GM21447 (cell line): ENCODE measurements around the gene BRD1.
"Not testable (repeated sequence)": the region's sequence is repeated elsewhere in the genome, so short reads cannot be mapped to it uniquely, and the experiment has no call there.

Source experiments
- ATAC-seq: cut with Tn5 transposase; IDR thresholded peaks from one replicate; pipeline ENCODE4 v1.9.1; 2021; ENCODE audit not compliant: unreplicated experiment

Gene BRD1

GRCh38 chr22:49827271-49827852, 311 bp downstream of the BRD1 start:
- ATAC-seq, result no peak

- no peak for ATAC-seq
Measured at GRCh38 chr22:49826603-49827270, 936 bp downstream of the BRD1 start.

DNA sequence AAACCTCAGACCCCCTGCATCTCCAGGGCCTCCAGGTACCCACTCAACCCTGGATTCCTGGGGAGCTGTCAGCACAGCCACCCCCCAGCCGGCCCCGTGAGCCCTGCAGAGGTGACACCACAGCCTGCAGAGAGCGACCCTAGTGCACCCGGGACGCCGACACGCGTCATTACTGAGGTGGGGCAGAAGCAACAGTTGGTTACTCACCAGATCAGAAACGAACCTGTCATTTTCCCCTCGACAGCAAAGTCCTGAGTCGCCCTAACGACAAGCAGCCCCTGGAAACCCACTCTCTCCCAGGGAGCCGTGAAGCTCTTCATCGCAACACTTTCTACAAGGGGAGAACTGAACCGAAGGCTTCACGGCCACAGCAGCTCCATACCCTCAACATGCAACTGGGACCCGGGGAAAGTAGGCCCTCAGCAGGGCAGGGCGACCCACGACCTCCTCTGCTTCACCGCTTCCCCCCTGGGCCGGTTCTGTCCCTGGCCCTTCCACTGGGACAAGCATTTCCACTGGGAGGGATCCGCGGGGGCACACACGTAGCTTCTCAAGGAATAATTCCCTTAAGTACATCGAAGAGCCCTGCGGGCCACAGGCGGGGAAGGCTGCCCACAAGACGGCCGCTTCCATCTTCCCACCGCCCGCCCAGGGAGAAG, 1.6 kb downstream of the BRD1 start:
- ATAC-seq, result no peak

DNA sequence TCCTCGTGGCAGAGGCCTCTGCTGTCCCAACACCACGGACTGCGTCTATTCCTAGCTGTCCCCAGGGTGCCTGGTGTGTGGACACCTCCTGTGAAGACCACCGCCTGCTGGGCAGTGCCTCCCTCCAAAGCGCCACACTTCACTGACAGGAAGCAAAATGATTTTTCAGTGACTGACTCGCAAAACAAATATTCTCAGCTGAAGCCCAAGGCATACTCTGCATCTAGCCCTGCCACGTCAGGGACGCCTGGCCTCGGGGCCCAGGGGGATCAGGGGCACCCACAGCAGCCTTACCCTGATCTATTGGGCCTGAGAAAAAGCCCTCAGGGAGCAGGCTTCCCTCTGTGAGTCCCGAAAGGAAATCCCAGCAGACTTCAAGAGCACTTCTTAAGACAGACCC, 2.2 kb downstream of the BRD1 start:
- no peak for ATAC-seq

- ATAC-seq, result no peak
Measured at GRCh38 chr22:49824936-49825335, 2.7 kb downstream of the BRD1 start.

DNA sequence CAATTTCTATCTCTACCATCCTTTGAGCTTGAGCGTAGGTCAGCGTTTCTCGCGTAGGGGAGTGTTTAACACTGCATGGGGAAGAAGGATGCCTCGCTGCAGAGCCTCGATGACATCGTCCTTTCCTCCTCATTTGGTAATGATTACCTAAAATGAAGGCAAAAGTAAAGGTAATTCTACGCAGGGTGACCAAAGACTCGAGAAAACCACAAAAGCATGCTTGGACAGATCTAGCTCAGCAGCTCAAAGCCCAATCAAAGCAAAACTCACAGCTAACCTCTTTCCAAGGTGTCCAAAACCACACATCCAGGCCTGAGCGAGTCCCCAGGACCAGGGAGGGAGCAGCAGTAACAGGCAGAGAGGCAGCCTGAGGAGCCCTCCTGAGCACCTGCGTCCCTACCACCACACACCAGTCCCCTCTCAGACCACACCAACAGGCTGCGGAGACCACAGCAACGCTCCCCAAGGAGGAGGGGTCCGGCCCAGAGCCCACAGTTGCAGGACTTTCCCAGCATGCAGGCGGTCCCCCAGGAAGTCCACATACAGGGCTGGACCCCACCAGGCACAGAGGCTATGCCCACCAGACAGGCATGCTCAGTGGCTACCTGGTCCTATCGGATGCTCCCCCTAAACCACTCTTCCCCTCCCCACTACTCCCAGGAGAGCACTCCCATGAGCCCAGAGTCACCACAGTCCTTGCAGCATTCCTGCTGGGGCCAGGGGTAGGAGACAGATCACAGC, 3.3 kb downstream of the BRD1 start:
- no peak for ATAC-seq

GRCh38 chr22:49823289-49824045, 4.2 kb downstream of the BRD1 start:
- no peak for ATAC-seq

- not testable (repeated sequence) for ATAC-seq
Measured at GRCh38 chr22:49821741-49822140, 5.9 kb downstream of the BRD1 start.

- ATAC-seq, result no peak
Measured at GRCh38 chr22:49820984-49821383, 6.7 kb downstream of the BRD1 start.

GRCh38 chr22:49817359-49817758, 10.3 kb downstream of the BRD1 start:
- no peak for ATAC-seq

GRCh38 chr22:49815641-49816091, 12.0 kb downstream of the BRD1 start:
- no peak for ATAC-seq

DNA sequence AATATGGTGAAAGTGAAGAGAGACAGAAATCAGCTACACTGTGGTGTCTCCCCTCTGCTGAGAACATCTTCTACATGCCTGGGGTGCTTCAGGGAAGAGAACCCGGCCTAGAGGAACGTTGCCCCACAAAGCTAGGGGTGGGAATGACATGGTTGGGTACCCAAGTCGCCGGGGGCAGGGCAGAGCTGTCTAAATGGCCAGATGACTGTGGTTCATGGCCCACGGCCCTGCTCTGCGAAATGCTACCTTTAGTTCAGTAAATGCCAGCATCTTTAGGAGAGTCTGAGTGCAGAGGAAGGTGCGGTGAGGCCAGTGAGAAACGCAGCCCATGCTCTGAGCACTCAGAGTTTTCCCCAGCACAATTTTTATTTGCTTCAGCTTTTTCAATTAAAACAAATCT, 12.8 kb downstream of the BRD1 start:
- ATAC-seq, result no peak

GRCh38 chr22:49814164-49814686, 13.4 kb downstream of the BRD1 start:
- ATAC-seq, result no peak

DNA sequence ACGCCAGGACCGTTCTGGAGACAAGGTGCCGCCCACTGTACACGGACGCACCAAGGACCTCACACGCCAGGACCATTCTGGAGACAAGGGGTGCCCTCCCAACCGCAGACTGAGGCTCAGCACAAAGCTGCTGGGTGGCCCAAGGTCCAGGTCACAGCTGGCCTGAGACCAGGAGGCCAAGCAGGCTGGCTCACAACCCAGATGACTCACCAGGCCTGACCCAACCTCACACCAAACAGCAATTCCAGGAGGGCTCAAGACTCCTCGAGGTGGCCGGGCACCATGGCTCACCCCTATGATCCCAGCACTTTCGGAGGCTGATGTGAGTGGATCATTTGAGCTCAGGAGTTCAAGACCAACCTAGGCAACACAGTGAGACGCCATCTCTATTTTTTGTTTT, 14.8 kb downstream of the BRD1 start:
- no peak for ATAC-seq

DNA sequence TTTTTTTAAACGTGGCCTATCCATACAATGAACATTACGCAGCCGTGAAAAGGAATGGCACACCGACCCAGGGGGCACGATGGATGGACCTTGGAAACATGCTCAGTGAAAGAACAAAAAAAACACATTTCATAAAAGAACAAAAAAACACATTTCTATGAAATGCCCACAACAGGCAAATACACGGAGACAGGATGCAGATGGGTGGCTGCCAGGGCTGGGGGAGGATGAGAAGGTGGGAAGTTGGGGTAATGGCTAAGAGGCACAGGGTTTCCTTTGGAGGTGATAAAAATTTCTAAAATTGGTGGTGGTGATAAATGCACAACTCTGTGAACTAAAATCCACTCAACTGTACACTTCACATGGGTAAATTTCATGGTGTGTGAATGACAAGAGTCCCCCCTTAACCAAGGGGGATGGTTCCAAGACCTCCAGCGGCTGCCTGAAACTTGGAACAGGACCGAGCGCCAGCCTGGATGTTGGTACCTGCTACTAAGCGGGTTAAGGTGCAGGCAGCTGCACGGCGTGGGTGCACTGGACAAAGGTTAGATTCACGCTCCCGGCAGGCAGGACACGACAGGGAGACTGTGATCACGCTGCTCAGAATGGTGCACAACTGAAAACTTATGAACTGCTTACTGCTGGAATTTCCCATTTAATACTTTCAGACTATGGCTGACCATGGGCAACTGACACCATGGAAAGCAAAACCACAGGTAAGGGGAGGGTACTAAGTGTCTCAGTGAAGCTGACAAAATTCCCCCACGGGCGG, 16.5 kb downstream of the BRD1 start:
- ATAC-seq, result no peak

- no peak for ATAC-seq
Measured at GRCh38 chr22:49810363-49811019, 17.2 kb downstream of the BRD1 start.

- ATAC-seq, result no peak
Measured at GRCh38 chr22:49807780-49808708, 19.6 kb downstream of the BRD1 start.

GRCh38 chr22:49807129-49807528, 20.5 kb downstream of the BRD1 start:
- no peak for ATAC-seq
